Activated CD8-positive, alpha-beta memory T cell treated with anti-CD3 and anti-CD28 coated beads, Interleukin-2, amount 50 U/mL, for 24 hours (primary cell): Measurements from ENCODE around the gene SLN.

ENCODE experiments used
- DNase-seq: peaks from one replicate; pipeline ENCODE4 v3.0.0-alpha.2; 2020; ENCODE audit errors: extremely low read depth

Gene SLN

DNA sequence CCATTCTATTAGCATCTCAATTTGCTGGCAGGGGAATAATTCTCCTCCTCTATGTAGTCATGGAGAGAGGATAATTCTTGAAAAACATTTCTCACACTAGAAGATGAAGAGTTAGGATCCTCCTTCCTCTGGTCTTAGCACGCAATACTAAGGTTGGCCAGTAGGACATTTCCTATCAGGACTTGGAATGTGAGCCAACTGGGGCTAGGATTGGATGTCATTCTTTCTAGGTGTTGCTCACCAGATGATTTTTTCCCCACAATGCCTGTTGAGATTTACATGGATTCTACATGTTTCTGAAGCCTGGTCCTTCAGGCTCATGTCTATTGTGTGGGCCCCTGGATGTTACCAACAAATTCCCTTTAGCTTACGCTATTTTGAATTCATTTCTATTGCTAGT is 28.0 kb downstream of the SLN start:
- no peak for DNase-seq

DNA sequence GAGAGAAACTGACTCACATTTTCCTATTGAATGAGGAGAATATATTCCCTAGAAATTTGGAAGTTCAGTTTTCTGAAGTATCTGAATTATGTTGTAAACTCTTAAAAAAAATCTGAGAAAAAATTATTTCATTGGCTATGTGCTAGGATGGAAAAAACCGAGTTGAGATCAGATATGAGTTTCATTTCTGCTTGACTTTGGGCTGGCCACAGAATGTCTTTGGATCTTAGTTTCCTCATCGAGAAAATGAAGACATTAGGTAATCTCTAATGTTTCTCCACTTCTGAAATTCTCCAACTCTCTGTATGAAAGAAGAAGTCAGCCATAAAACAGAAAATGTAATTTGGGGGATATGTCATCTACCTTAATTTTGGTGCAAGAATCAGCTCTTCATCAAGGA is 28.8 kb downstream of the SLN start:
- no peak for DNase-seq

DNA sequence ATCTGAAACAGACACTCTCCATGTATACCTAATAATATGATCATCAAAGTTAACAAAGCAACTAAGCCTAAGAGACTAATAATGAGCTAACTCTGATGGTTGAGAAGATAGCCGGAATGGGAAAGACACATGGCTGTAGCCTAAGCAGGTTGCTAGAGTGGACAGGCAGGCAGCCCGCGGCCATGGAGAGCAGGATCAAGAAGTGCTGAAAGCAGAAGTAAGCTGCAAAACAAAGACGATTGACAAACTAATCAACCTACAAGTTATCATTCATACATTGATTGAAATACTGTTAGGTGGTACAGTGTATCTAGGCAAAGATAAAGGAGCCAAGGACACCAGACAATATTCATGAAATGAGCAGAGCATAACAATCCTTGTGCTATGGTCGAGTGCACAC is 29.3 kb downstream of the SLN start:
- DNase-seq: no peak

DNA sequence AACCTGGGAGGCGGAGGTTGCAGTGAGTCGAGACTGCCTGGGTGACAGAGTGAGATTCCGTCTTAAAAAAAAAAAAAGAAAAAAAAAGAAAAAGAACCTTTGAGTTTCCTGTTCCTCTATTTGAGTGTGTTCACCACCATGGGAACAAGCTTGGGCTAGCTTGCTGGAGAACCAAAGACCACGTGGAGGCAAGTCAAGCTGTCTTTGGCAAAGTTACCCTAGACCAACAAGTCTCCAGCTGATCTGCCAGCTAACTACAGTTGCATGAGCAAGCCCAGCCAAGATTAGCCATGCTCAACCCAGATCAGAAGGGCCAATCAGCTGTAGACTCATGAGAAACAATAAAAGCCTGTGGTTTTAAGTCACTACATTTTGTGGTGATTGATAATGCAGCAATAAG is 29.7 kb downstream of the SLN start:
- DNase-seq: no peak

DNA sequence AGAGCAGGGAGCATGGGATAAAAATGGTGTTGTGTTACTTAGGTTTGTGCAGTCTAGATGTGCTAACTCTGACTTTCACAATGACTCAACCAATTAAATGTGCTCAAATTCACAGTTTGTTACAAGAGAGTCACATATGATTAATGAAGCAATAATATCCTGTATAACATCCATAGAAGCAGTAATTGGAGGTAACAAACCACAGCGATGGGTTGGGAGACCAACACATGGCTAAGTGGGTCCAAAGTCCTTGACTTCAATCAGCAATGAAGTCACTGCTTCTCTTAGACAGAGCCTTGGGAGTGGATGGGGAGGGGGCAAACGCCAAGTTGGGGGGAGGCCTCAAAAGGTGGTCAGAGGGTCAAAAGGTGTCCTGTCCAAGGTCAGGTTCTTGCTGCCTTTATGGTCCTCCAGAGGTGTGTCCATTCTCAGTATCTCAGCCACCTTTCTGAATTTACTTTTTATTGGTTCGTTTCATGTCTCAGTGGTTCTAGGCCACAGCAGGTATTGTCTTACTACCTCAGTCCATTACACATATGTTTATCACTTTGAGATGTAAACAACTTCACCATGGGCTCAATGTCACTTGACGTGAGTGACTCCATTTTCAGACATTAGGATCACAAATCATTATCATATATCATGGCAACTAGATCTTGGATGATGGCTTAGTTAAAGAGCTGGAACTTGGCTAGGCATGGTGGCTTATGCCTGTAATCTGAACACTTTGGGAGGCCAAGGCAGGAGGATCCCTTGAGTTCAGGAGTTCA is 32.4 kb downstream of the SLN start:
- no peak for DNase-seq

DNA sequence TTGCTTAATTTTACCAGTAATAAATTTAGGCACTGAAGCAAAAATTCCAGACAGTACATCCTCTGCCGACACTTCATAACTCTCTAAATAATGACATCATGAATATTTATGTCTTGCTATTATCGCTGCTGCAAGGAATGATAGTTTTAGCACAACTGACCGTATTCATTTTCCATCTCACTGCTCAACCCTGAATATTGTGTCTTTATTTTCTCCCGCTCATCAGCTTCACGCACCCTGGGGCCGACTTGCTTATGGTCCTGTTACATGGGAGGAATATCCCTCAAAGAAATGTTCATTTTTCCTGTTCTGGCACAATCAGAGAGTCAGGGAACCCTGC is 33.3 kb downstream of the SLN start:
- no peak for DNase-seq

DNA sequence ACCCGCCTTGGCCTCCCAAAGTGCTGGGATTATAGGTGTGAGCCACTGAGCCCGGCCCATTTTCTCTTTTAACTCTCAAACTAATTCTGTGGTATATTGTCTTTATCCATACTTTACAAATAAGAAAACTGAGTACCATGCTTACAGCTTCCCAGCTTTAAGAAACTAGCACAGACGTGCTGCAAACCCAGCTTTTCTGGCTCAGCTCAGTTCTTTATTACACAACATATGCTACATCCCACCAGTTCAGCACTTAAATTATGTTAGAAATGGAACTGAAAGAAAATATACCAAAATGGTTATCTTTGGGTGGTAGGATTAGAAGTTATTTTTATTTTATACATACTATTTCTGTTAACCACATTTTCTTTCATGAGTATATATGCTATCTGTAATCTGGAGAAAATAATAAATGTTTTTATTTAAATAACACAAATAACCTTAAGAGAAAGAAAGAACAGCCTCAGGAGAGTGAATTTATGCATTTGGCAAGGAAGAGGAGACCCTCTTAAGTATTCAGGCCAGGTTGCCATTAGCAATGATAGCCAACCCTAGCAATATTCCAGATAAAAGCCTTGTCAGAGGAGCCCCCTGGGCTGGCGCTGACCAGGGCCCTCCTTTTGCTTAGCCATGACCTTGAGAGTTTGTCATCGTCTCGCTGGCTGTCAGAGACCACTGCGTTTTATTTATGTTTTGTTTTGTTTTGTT is 33.8 kb downstream of the SLN start:
- DNase-seq: no peak

DNA sequence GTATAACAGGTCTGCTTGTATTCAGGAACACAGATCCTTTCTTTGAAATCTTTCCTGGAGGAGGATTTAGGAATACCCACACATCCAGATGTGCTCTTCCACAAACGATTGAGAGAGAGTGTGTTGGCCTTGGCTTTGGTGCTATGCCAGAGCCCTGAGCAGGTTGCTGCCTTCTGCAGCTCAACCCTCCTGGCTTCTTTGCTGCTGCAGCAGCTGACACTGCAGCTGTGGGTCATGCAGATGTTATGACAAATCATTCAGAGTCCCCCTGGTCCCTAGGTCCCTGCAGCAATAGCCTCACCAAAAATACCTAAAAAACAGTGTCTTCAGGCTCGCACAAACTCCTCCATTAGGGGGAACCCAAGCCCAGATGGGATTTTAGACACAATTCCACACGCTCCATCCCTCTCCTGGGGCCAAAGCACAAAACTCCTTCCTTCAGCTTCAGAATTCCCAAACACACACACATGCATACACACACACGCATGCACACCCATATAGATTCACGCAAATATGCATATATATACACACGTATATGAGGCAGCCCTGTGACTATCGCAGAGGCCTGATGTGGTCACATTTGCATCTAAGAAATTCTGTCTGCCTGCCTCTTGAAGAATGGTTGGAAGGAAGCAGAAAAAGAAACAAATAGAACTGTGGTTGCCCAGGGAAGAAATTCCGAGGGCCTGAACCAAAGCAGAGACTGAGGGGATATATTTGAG is 35.4 kb downstream of the SLN start:
- no peak for DNase-seq

DNA sequence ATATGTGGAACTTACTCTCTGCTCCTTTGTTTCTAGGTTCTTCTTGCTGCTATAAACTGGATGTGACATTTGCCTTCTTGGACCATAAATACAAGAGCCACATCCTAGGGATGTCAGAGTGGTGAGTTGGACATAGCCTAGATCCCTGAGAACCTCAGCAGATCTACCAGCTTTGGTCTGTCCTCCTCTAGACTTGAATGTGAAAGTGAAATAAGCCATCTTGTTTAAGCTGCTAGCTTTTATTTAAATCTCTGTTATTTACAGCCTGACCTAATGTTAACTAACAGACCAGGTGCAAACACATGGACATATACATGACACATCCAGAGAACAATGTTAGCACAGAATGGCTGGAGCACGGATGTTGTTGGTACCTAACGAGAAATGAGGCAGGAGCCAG is 36.0 kb downstream of the SLN start:
- no peak for DNase-seq

DNA sequence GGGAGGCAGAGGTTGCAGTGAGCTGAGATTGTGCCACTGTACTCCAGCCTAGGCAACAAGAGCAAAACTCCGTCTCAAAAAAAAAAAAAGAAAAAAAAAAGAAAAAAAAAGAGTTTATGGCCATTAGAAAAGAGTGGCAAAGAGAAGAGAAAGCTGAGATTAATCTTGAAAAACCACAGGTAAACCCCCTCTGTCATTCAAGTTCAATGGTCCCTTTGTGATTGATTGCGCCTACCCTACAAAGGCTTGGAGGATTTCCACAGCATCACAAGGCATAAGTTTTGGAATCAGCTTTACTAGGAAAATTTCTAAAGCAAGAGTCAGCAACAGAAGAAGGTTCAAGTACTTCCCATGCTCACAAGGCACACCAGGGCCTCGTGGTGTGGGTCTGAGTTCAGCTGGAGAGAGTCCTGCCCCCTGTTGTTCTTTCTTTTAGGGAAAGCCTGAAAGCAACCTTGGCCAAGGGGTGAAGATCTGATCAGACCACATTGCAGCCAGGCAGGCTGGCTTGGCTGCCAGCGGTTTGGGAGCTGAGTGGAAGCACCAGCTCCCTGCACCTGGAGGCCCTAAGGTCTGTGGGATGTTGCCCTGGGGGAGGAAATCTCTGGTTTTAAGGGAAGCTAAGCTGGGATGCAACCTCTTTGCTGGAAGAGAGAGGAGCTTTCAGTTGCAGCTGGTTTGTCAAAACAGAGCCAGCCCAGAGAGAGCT is 41.8 kb downstream of the SLN start:
- DNase-seq: no peak

DNA sequence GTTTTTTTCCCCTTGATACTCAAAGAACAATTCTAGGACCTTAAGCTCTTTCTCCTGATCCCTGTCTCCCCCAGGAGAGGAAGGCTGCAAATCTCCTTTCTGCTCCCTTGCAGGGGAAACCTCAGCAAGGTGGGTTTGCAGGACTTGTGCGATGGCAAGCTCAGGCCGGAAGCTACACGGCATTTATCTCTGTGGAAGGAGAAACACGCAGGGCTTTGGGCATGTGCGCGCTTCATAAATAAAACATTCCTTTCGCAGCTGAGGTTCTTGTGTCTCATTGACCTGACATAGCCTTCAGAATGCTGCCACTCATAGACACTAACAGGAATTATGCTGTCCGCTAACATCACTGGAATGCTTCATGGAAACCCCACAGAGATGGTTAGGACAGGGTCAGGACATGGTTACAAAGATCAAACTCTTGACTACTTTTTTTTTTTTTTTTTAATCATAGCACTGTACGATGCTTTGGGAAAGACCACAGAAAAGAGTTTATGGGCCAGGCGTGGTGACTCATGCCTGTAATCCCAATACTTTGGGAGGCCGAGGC is 42.6 kb downstream of the SLN start:
- no peak for DNase-seq

DNA sequence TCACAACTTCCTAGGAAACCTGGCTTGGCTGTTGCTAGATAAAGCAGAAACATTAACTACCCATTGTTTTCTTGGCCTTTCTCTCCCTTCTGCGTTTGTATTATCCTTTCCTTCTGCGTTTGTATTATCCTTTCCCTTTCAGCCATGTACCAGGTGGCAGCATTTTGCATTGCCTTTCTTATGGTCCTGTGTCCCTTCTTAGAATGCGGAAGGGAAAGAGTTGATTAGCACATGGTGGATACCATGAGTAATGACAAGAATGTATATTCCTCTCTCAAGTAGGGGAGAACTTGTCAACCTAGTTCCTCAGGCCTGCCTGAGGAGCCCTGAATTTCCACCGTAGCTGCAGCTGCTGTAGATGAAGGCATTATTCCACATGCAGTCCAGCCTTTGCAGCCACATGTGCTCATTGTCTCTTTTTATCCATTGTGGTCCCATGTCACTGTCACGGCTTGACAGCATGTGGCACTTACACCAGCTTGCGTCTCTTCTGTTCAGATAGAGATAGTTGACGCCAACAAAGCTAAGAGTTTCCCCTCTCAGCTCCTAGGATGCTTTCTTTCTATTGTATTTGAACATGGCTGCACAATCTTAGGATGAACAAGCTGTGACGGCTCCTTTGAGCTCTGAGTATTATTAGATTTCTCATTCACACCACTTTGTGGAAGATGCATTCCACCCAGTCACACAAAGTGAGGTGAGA is 44.8 kb downstream of the SLN start:
- DNase-seq: no peak

DNA sequence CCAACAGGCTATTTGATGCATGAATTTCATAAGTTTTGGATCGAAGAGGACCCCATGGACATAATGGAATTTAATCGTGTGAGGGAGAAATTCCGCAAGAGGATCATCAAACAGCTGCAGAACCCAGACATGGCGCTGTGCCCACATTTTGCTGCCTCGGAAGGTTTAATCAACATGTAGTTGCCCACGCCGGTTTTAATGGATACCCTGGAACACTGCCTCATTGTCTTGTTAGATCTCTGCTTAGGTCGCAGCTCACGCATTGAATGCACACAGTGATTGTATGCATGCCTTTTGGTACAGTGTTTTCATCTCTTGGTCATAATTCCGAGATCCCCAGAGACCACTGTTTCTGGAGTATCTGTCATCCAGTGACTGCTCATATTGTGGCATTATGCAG is 46.8 kb downstream of the SLN start:
- no peak for DNase-seq

DNA sequence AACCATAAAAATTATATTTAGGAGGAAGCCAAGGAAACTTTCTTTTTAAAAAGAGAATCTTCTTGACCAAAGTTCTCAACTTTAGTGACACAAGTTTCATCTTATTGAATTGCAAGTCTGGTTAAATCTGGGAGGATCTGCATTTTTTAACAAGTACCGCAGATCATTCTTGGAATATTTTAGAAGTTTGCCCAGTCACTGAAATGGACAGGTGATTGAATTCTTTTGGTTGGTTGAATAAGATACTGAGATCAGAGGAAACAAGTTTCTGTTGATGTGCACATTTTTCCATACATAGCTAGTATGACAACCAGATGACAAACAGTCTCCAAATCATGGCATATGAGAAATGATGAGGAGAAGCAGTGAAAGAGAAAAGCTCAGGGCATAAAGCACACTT is 50.2 kb downstream of the SLN start:
- no peak for DNase-seq

DNA sequence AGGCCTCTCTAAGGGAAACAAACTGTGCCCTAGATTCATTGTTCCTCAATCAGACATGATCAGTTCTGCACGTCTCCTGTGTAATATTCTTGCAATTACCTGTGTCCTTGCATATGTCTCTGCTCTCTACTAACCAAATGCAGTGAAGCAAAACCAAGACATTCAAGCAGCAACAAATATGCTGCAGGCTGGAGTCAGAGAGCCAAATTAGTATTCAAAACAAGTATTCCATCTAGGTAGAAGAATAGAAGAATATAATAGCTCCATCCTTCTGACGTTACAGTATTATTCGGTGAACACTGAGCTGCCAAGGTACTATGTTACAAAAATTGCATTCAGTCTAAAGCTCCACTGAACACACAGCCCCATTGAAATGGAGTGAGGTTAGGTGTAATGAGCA is 51.8 kb downstream of the SLN start:
- no peak for DNase-seq

DNA sequence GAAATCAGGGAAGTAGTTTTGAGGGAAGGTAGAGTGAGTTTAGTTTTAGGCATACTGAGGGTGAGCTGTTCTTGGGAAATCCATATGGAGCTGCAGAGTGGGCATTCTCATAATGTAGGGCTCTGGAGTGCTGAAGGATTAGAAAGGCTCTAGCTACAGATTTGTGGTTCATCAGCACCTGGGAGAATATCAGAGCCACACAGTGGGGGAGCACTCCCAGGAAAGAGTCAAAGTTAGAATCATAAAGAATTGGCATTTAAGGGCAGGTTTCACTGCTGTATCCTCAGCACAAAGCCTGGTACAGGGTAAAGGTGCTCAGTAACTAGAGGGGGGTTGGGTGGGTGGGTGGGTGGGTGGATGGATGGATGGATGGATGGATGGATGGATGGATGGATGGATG is 52.5 kb downstream of the SLN start:
- no peak for DNase-seq
